Effector memory CD4-positive, alpha-beta T cell (primary cell): ENCODE measurements around the gene IFT81.

ENCODE experiments used
- DNase-seq, 3 donors: peaks; one replicate each; pipeline ENCODE4 v3.0.0-alpha.2; 2020
- H3K27ac ChIP-seq: 2 replicates; pipeline ENCODE4 v1.7.0; 2013; ENCODE audit warnings: mild to moderate bottlenecking, low read length, moderate library complexity; ENCODE audit not compliant: insufficient read depth, poor library complexity, severe bottlenecking
- H3K27me3 ChIP-seq: replicated peaks from 2 replicates; pipeline ENCODE4 v1.7.0; 2013; ENCODE audit warnings: mild to moderate bottlenecking, low read length; ENCODE audit not compliant: insufficient read depth, control insufficient read depth, poor library complexity, severe bottlenecking
- H3K36me3 ChIP-seq: 2 replicates; pipeline ENCODE4 v1.7.0; 2013; ENCODE audit warnings: mild to moderate bottlenecking, low read length, moderate library complexity; ENCODE audit not compliant: control insufficient read depth, insufficient read depth
- H3K4me1 ChIP-seq: 2 replicates; pipeline ENCODE4 v1.7.0; 2013; ENCODE audit warnings: low read length, mild to moderate bottlenecking; ENCODE audit not compliant: control insufficient read depth, insufficient read depth, poor library complexity, severe bottlenecking
- H3K4me3 ChIP-seq: 2 replicates; pipeline ENCODE4 v1.7.0; 2013; ENCODE audit warnings: low read length, low read depth, mild to moderate bottlenecking; ENCODE audit not compliant: insufficient read depth, poor library complexity, severe bottlenecking
- H3K9me3 ChIP-seq: 2 replicates; pipeline ENCODE4 v1.7.0; 2013; ENCODE audit warnings: mild to moderate bottlenecking, low read length, moderate library complexity; ENCODE audit not compliant: control insufficient read depth

IFT81 gene

DNA sequence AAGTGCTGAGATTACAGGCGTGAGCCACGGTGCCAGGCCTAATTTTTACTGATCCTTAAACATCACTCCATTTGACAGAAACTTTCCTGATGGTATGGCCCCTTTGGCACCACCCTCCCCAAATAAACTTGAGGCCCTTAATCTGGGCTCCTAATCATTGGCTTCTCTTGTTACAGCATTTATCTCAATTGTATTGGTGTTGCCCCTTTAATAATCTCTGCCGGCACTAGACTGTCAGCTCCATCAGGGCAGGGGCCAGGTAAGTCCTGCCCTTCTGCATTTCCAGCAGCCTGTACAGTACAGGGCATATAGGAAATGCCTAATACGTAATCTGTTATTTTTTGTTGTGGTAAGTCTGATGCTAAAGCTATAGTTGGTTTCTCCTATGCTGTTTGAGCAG is 1.2 kb upstream of the IFT81 start:
- Histone ChIP-seq H3K4me1 (peaks cover 6% of the 10 kb centered on the region), H3K9me3 (no peaks in the 10 kb centered on the region), H3K4me3 (no peak overlapping the region), H3K27ac (no peak overlapping the region), H3K36me3 (no peaks in the 10 kb centered on the region), H3K27me3 (no peaks in the 10 kb centered on the region)
- no peak for DNase-seq

DNA sequence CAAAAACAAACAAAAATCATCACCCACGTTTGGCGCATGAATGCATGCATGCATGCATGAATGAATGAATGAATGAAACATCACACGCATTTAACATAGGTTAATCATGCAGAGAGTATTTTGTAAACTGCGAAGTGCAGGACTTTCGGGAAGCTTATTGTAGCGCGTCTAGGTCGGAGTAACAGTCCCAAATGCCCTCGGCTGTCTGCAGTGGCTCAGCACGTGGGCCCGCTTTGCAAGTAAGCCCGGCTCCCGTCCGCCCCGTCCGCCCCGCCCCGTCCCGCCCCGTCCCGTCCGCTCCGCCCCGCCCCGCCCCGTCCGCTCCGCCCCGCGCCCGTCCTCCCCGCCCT is 263 bp upstream of the IFT81 start:
- H3K27me3 ChIP-seq = no peaks in the 10 kb centered on the region
- no peaks in the 10 kb centered on the region for H3K9me3 ChIP-seq
- DNase-seq = no peak
- H3K27ac ChIP-seq = no peak overlapping the region
- no peaks in the 10 kb centered on the region for H3K36me3 ChIP-seq
- H3K4me1 ChIP-seq = peaks cover 6% of the 10 kb centered on the region
- no peak overlapping the region for H3K4me3 ChIP-seq

- H3K36me3 ChIP-seq = no peaks in the 10 kb centered on the region
- H3K4me1 ChIP-seq = peaks cover 6% of the 10 kb centered on the region
- DNase-seq = no peak
- no peak overlapping the region for H3K27ac ChIP-seq
- H3K27me3 ChIP-seq = no peaks in the 10 kb centered on the region
- H3K4me3 ChIP-seq = no peak overlapping the region
- H3K9me3 ChIP-seq = no peaks in the 10 kb centered on the region
Measured at GRCh38 chr12:110126557-110126956, 2.4 kb downstream of the IFT81 start.

GRCh38 chr12:110134691-110135411 is 10.7 kb downstream of the IFT81 start:
- H3K36me3 ChIP-seq = no peaks in the 10 kb centered on the region
- no peaks in the 10 kb centered on the region for H3K27me3 ChIP-seq
- no peak for DNase-seq
- H3K27ac ChIP-seq = no peak overlapping the region
- H3K4me1 ChIP-seq = no peaks in the 10 kb centered on the region
- no peaks in the 10 kb centered on the region for H3K9me3 ChIP-seq
- H3K4me3 ChIP-seq = no peak overlapping the region

DNA sequence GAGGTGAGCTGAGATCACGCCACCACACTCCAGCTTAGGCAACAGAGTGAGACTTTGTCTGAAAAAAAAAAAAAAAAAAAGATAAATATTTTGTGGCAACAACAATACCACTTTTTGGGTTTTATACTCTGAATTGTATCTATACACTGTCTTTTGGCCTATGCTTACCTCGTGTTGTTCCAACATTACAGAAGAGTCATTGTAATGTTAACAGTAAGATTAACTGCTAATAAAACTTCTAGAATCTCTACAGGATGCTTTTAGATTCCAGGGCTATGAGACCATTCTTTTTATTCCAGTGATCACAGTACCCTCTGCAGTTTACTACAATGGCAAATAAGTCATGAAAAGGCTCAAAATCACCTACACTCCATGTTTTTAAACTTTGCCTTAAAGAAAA is 11.6 kb downstream of the IFT81 start:
- Histone ChIP-seq H3K4me3 (no peak overlapping the region), H3K4me1 (no peaks in the 10 kb centered on the region), H3K27me3 (no peaks in the 10 kb centered on the region), H3K27ac (no peak overlapping the region), H3K9me3 (no peaks in the 10 kb centered on the region), H3K36me3 (no peaks in the 10 kb centered on the region)
- no peak for DNase-seq

DNA sequence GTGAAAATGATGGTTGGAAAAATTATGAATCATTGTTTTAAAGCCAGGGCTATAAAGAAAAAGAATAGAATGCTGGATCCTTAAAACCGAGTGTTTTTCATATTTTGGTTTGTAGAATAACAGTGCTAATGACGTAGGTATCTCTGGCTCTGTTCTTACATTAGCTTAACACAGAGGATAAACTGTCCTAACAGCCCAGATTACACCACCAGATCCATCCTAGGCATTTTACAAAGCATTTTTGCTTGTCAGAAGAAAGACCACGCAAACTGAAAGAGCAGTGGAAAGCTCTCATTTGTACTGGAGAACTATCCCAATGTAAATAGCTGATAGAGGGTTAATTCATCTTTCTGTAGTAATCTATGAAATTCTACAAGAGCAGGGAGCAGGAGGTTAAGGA is 13.6 kb downstream of the IFT81 start:
- no peaks in the 10 kb centered on the region for H3K36me3 ChIP-seq
- no peak for DNase-seq
- H3K27me3 ChIP-seq = no peaks in the 10 kb centered on the region
- H3K27ac ChIP-seq = no peak overlapping the region
- no peaks in the 10 kb centered on the region for H3K9me3 ChIP-seq
- H3K4me3 ChIP-seq = no peak overlapping the region
- no peaks in the 10 kb centered on the region for H3K4me1 ChIP-seq

GRCh38 chr12:110141389-110141788 is 17.2 kb downstream of the IFT81 start:
- no peak for DNase-seq
- Histone ChIP-seq H3K4me1 (no peaks in the 10 kb centered on the region), H3K36me3 (no peaks in the 10 kb centered on the region), H3K27ac (no peak overlapping the region), H3K9me3 (no peaks in the 10 kb centered on the region), H3K27me3 (no peaks in the 10 kb centered on the region), H3K4me3 (no peak overlapping the region)

DNA sequence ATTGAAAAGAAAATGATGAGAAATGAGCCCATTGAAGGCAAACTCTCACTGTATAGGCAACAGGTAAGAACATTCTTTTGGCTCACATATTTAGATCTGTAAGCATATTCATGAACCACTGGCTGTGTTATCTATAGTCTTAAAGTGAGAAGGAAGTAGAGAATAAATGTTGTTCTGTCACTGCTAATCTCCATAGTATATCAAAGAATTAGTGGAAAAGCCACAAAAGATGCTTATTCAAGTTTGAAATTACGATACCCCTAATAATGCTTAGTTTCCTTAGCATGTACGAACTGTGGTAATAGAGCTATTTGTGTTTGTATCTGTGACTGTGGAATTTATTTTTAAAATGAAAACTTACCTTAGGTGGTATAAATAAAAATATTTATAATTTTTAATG is 22.8 kb downstream of the IFT81 start:
- DNase-seq = no peak
- no peak overlapping the region for H3K27ac ChIP-seq
- H3K9me3 ChIP-seq = no peaks in the 10 kb centered on the region
- H3K36me3 ChIP-seq = no peaks in the 10 kb centered on the region
- H3K4me3 ChIP-seq = no peak overlapping the region
- H3K27me3 ChIP-seq = no peaks in the 10 kb centered on the region
- H3K4me1 ChIP-seq = no peaks in the 10 kb centered on the region

DNA sequence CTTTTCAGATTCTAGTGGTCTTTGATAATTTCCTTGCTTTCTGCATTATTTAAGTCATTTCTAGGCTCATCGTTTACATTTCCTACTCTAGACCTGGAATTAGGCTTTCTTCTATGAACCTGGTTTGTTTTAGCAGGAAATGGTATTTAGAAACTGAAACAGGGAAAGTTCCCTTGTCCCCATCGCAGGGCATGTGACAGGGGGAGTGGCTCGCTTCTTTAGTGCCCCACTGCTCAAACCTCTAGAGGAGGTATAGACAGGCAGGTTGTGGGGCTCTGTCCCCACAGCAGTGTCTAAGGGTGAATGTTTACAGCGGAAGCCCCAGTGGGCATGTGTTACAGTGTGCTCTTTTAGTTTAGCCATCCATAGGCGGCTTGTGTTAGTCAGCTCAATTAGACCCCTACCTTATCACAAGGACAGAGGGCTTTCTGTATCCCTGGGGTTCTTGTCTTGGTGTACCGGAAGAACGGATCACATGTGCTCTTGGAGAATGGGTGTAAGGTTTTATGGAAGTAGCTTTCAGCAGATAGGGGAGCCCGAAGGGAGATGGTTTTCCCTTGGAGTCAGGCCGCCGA is 25.0 kb downstream of the IFT81 start:
- no peak for DNase-seq
- no peaks in the 10 kb centered on the region for H3K27me3 ChIP-seq

DNA sequence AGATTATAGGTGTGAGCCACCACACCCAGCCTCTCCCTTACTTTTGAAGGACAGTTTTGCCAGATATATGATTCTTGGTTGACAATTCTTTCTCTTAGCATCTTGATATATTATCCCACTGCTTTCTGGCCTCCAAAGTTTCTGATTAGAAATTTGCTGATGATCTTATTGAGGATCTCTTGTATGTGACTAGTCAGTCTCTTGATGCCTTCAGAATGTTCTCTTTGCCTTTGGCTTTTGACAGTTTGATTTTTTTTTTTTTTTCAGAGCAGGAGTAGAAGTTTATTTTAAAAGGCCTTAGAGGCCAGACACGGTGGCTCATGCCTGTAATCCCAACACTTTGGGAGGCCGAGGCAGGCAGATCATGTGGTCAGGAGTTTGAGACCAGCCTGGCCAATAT is 32.6 kb downstream of the IFT81 start:
- no peaks in the 10 kb centered on the region for H3K36me3 ChIP-seq
- H3K4me3 ChIP-seq = no peak overlapping the region
- no peaks in the 10 kb centered on the region for H3K27me3 ChIP-seq
- H3K9me3 ChIP-seq = no peaks in the 10 kb centered on the region
- no peak overlapping the region for H3K27ac ChIP-seq
- H3K4me1 ChIP-seq = no peaks in the 10 kb centered on the region
- DNase-seq = no peak

More for the DNA sequence above, 25.0 kb downstream of the IFT81 start:
- H3K27ac ChIP-seq = no peak overlapping the region
- no peaks in the 10 kb centered on the region for H3K4me1 ChIP-seq
- H3K36me3 ChIP-seq = no peaks in the 10 kb centered on the region
- H3K9me3 ChIP-seq = no peaks in the 10 kb centered on the region
- H3K4me3 ChIP-seq = no peak overlapping the region
